ENCODE data around the gene SP4. TPM values are rescaled to one million over a fixed set of nuclear protein-coding genes. Genes with fewer than 3 reads are reported as not detected.

Gene SP4
- total RNA-seq, 1 donor from 2014 or later, result 9.5 TPM

DNA sequence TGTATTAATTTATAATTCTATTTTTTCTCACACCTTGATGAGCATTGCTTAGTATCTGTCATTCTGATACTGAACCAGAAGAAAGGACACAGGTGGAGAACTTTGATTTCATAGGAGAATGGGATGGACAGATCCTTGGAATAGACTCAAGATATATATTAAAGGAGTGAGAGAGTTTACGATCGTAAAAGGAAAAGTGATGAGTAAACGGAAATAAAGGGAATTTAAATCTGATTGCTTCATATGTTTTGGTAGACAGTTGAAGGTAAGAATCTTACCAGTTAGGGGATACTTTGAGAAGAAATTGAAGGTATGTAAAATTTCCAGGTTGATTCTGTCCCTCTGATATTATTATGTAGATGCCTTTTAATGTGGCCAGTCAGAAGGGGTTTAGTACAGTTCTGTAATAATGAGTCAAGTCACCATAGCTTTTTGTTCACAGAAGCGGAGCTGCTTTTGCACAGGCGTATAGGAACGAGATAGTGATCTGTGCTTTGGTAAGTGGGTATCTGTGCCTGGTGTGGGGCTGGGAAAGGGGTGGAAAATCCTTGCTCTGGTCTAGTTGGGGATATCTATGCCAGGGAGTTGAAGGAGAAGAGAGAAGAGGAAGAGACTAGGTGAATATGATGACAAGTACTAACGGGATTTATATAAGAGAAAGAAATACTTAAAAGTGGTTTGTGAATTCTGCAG lies 15.4 kb downstream of the SP4 start:
- no peak for DNase-seq

DNA sequence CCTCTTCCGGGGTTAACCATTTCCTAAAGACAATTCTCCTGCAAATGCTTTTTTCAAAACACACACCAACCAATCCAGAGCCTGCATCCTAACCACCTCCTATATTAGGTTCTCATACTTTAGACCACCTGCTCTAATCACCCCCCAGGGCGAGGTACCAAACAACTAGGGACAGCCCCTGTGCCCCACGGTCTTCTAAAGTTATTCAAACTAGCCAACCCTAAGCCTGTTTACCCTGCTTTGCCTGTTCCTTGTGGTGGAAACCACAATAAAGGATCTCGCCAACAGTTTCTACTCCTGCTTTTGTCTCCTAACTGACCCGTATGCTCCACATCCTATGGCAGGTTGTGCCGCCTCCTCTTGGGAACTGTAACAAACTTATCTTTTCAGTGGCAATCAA lies 21.1 kb downstream of the SP4 start:
- DNase-seq, result no peak

DNA sequence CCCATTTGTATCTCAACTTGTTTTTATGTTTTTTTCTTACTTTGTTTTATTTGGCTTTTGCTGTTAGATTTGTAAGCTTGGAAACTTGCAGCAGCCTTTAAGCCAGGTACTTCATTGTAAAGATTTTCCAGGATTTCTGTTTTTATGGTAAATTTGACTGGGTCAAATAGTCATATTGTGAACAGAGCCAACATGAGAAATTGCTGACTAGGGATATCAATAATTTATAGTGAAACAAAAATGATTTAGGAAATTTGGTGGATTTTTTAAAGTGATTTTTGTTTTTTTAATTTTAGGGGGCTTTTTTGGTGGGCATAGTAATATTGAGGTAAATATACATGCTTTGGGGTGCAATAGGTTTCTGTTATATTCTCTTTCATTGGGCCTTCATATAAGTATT lies 22.2 kb downstream of the SP4 start:
- DNase-seq, result no peak

DNA sequence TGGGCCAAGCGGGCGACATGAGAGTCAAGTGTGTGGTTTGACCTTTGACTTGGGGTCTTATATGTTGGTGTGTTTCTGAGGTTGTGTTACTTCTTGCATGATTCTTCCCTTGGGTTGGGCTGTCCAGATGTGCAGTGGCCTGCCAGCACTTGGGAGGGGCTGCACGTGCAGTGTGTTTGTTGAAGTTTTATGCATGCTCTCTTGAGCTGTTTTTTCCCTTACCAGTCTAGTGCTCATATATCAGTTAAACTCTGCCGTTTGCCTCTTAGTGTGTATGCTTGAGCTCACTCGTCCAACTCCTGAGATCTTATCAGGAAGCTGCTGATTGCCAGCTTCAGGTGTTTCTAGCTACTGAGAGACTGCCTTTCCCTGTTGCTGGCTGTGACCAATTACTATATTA lies 23.1 kb downstream of the SP4 start:
- DNase-seq, result no peak

DNA sequence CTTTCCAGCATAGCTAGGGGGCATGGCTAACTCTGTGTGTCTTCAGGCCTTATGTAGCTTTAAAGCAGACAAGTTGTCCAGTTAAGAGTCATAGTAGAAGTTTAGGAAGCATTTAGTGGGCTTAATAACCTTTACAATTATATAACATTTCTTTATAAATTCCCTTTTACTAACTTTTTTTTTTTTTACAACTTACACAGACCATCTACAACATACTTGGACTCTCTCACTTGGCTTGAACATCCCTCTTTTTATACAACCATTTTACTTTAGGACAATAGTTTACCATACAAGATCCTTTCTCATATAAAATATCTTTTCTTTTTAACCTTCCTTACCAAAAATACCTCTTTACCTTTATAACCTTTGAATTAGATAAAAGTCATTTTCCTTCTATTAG lies 26.3 kb downstream of the SP4 start:
- DNase-seq, result no peak

DNA sequence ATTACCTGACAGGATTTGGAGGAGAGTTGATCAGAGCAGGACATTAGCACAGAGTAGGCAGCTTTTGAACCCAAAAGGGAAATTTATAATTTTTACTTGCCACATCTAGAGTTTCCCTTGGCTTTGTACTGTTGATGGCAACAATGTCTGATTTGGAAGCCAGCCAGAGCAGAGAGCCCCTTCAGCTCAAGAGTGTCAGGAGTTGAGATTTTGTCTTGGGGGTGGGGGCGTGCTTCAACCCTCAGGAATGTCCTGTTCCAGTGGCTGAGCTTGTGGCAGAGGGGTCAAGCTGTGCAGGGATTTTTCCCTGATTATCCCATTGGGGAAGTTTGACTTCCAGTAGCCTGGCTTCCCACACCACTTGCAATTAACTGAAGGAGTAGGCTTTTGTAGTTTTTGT lies 27.0 kb downstream of the SP4 start:
- no peak for DNase-seq

DNA sequence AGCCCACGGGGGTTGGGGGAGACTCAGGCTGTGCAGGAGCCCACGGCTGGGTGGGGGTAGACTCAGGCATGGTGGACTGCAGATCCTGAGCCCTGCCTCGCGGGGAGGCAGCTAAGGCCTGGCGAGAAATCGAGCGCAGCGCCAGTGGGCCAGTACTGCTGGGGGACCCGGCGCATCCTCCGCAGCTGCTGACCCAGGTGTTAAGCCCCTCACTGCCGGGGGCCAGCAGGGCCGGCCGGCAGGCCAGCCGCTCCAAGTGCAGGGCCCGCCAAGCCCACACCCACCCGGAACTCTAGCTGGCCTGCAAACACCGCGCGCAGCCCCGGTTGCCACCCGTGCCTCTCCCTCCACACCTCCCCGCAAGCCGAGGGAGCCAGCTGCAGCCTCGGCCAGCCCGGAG lies 33.4 kb downstream of the SP4 start:
- no peak for DNase-seq

DNA sequence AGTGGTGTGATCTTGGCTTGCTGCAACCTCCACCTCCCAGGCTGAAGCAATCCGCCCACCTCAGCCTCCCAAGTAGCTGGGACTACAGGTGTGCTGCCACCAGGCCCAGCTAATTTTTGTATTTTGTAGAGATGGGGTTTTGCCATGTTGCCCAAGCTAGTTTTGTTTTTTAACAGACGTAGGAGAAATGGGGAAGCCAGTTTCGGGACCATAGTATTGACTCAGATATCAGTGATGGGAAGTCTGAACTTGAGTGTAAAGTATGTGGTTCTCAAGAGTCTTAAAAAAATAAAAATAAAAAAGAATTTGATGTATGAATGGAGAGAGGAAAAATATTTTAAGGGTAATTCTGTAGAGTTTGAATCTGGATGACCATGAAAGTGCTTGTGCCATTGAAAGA lies 34.2 kb downstream of the SP4 start:
- no peak for DNase-seq

DNA sequence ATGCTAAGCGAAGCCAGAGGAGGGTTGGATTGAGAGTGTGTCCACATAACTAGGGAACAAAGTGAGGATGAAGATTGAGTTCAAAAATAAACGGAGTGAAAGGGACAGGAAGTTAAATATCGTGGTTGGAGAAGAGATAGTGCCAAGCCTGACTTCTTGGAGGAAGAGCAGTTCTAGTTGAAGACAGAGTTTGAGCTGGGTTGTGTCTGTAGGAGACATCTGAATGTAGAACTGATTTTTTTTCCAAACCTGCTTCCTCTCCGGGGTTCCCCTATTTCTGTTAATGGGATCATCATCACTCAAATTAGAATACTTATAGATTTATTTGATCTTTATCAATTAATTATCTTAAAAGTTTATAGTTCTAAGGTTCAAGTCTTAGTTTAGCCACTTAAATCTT lies 35.6 kb downstream of the SP4 start:
- DNase-seq, result no peak

DNA sequence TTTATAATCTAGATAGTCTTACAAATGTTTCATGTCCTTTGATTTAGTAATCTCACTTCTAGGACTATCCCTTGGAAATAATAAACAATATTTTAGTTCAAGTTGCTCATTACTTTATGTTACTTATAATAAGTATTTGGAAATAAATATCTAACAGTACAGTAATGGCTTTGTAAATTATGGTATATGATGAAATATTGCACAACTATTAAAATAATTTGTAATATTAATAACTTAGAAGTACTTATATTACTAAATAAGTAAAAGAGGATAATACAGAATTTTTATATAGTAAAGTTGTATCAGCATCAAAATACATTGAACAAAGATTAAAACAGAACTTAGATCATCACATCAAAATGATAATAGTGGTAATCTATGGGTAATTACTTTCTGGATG lies 41.1 kb downstream of the SP4 start:
- DNase-seq, result no peak

DNA sequence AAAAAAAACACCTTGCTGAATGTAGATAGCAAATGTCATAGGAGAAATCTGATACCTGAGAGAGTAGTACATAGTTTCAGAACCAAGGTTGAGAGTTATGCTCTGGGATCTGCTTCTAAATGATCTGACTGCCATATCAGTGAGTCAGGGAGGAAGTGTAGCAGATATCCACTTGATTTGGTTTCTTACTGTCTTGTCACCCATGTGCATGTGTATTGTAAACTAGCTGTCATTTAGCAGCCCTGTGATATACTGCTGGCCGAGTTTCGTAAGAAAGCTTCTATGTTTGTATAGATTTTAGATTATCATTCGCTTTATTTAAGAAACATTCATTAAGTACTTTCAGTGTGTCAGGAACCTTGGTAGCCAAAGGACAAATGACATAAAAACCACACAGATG lies 42.0 kb downstream of the SP4 start:
- DNase-seq, result no peak

DNA sequence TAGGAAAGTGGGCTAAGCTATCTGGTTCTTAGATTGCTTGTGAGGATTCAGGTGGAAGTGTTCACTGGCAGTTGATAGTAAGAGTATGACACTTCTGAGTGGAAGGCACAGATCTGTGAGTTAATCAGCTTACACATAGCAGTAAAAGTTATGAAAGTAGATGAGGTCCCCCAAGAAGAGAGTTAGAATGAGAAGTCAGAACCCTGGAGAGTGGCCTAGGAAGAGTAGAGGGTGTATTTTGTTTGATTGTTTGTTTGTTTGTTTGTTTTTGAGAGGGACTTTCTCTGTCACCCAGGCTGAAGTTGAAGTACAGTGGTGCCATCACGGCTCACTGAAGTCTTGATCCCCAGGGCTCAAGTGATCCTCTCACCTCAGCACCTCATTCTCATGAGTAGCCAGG lies 44.1 kb downstream of the SP4 start:
- DNase-seq, result no peak

DNA sequence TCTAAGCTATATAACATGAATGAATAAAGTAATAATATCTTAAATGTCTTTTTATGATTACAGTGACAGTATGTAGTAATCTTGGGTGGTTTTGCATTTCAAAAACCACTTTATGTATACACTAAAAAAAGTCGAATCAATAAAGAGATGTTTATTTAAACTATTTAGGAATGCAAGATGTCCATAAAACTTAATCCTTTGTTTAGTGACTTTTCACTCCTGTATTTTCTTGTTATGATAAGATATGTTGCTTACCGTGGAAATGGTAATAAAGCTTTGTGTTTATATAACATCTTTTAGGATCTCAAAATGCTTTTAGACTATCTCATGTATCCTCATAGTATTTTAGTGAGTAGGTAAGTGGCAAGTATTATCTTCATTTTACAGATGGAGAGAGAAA lies 48.5 kb downstream of the SP4 start:
- DNase-seq, result no peak

DNA sequence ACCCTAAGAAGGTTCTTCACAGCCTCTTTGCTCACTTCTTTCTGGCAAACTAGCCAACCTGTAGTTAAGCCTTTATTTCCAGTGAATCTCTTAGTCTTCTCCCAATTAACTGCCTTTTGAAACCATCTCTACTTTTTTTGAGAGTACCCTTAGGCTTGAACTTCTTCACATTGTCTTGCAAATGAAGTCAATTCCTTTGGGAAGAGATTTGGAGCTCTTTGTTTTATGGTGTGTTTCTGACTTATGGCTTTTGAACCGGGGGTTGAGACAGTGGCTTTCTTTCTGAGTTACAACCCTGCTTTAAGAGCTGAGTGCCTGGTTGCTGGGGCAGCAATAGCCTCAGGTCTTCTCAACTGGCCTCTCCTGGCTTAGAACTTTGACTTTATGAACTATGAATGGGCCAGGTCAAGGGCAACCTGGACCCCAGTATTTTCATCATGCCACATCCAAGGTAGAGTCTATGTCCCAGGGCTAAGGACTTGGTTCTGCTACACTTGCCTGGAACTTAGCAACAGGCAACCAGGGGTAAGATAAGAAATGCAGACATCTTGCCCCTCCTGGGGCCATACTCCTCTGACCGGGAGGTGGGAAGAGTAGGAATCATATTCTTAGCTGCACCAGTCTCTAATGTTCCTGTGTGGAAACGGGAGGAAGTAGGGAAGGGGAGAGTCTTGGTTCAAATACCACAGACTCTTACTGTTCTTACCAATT lies 53.0 kb downstream of the SP4 start:
- no peak for DNase-seq

DNA sequence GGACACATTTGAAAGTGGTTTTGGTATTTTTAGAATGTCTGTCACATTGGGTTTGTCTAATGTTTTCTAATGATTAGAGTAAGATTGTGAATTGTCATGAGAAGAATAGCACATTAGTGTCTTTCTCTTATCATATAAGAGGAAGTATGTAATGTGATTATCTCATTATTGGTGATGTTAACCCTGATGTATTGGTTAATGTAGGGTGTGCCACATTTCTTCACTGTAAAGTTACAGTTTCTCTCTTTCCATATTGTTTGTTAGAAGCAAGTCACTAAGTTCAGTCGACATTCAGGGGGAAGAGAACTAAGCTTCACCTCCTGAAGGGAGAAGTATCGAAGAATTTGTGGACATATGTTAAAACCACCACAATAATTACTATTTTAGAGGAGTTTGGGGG lies 58.6 kb downstream of the SP4 start:
- DNase-seq, result no peak

DNA sequence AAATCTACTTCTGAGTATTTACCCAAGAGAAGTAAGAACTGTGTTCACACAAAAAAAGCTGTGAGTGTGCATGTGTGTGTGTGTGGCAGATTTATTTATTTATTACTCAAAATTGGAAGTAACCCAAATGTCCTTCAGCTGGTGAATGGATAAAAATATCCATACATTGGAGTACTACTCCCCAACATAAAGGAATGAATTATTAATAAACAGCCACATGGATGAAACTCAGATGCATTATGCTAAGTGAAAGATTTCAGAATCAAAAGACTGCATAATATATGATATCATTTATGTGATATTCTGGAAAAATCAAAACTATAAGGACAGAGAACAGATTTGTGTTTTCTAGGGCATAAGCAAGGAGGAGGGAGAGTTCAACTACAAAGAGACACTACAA lies 67.8 kb downstream of the SP4 start:
- no peak for DNase-seq

DNA sequence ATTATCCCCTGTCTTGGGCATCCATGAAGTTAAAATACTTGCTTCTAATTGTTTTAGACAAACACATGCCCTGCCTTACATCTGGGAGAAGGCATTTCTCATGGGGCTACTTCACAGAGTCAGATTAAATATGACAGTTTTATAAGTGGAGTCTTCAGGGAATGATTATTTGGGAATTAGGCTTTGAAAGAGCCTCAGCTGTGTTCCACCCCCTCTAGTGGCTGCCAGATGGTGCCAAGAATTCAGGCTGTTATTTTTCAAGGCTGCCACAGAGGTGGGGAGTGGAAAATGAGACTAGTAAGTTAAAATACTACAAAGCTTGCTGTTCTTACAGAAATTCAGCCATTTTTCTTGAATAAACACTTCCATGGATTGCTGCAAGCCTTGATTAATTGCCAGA lies 69.2 kb downstream of the SP4 start:
- DNase-seq, result no peak

DNA sequence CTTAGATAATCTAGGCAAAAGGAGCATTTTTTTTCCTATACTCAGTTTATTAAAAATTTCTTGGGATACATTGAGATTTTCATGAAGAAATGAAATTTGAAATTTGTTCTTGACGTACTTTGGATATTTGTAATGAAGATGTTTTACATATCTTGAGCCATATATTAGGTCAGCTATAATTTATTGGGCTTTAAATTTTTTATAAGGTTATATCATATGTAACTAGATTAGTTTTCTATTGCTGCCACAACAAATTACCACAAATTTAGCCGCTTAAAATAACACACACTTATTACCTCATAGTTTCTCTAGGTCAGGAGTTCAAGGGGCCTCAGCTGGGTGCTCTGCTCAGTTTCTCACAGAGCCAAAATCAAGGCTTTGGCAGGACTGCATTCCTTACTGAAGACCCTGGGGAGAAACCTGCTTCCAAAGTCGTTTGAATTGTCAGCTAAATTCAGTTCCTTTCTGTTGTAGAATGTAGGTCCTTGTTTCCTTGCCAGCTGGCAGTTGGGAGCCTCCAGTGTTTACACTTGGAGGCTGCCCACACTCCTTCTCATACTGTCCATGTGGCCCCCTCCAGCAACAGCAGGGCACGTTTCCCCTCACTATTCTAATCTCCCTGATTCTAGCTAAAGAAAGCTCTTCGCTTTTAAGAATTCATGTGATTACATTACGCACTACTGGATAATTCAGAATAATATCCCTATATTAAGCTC lies 72.4 kb downstream of the SP4 start:
- DNase-seq, result no peak

DNA sequence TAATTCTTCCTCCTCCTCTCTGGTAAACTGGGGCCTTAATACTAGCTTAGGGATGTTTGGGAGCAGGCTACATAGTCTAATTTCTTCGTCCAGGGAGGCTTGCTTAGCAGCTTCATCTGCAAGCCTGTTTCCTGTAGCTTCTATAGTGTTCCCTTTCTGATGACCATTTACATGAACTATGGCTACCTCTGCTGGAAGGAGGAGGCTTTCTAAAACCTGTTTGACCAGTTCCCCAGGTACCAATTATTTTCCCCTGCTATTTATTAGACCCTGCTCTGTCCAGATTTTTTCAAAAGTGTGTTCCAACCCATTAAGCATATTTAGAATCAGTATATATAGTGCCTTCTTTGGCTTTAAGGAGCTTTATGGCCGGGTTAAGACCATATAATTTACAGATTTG lies 76.1 kb downstream of the SP4 start:
- DNase-seq, result no peak

DNA sequence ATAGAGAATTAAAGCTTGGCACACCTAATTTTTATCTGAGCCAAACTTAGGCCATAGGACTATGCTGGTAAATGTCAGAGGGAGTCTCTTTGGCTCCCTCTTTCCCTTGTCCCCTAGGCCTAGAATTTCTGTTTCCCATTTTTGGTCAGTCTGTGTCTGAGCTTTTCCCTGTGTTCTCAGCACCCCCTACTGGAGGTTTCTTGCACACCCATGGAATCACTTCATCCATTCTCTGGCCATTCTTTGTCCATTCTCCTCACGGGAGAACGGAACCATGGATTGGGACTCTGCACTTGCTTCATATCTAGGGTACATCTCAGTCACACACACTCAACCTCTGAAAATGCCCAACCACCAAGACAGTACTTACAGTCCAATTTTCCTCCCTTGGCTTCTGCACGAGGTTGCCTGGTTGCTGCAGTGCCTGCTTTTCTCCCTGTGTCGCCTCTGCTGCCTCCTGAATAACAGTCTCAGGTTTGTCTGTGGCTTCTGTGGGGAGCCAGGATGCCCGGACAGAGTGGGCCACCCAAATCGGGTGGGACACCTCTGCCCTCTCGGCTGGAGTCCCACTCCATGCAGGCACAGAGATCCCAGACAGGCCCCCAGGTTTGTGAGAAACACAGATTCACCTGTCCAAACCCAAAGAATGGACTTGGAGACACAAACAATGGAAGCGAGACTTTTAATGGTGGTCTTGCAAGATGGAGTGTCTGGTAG lies 79.9 kb downstream of the SP4 start:
- DNase-seq, result no peak

DNA sequence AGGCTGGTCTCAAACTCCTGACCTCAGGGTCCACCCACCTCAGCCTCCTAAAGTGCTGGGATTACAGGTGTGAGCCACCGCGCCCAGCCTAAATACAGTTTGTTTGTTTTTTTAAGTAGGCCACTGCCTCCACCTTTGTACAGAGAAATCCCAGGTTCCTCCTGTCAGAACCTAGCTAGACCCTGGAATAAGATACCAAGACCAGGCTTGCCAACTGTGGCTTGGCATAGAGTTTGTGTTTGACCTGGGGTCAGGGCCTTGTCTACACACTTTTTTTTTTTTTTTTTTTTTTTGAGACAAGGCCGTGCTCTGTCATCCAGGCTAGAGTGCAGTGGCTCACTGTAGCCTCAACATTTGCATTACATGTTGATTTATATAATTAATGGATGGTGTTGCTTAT lies 80.7 kb downstream of the SP4 start:
- no peak for DNase-seq

DNA sequence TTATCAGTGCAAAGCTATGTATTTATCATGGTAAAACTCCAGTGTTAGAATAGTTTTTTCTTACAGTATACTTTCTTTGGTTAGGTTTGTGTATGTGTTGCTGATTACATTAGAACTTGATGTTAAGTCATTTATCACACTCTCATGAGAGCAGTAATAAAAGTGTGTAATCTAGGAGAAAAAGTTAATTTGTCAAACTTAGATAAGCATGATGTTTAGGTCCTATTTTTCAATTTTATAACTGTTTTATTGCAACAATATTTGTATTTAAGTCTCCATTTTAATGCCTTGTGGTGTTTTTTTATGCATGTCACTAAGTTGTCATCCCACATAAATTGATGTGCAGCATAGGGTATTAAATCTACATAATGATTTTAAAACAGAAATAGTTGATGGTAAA lies 86.2 kb downstream of the SP4 start:
- no peak for DNase-seq

DNA sequence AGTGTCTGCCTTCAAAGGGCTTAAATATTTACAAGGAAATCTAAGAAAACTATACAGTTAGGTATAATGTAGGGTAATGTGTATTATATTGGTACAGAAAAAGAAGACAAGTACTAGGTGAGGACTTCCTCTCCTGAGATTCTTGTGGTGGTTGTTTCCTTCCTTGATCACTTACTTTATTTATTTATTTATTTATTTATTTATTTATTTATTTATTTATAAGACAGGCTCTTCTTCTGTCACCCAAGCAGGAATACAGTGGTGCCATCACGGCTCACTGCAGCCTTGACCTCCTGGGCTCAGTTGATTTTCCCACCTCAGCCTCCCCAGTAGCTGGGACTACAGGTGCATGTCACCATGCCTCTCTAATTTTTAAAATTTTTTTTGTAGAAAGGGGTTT lies 96.8 kb downstream of the SP4 start:
- DNase-seq, result no peak
